Hepatocyte (in vitro differentiated cells): ENCODE measurements around the gene ADGRL3. TPM values are rescaled to one million over a fixed set of nuclear protein-coding genes. Genes with fewer than 3 reads are reported as not detected.

Experiments
- DNase-seq: peaks from one replicate; pipeline ENCODE4 v3.0.0-alpha.2; 2016; ENCODE audit warnings: low spot score
- H2AFZ ChIP-seq: fragments of 200-600 bp; sonication (generic); 2 replicates; pipeline ENCODE4 v1.6.0; 2016; ENCODE audit warnings: antibody characterized with exemption, mild to moderate bottlenecking
- H3K27ac ChIP-seq: fragments of 200-600 bp; sonication (generic); 2 replicates; pipeline ENCODE4 v1.5.1; 2016; ENCODE audit warnings: mild to moderate bottlenecking
- H3K27me3 ChIP-seq: fragments of 200-600 bp; sonication (generic); 2 replicates; pipeline ENCODE4 v1.6.1; 2016
- H3K36me3 ChIP-seq: fragments of 200-600 bp; sonication (generic); replicated peaks from 2 replicates; pipeline ENCODE4 v1.5.1; 2016; ENCODE audit warnings: low read depth; ENCODE audit not compliant: insufficient read depth
- H3K4me1 ChIP-seq: fragments of 200-600 bp; sonication (generic); 2 replicates; pipeline ENCODE4 v1.5.1; 2016; ENCODE audit warnings: mild to moderate bottlenecking, moderate library complexity; ENCODE audit not compliant: insufficient read depth
- H3K4me2 ChIP-seq: fragments of 200-600 bp; sonication (generic); 2 replicates; pipeline ENCODE4 v1.6.0; 2016
- H3K4me3 ChIP-seq: fragments of 200-600 bp; sonication (generic); 2 replicates; pipeline ENCODE4 v1.5.1; 2016; ENCODE audit warnings: mild to moderate bottlenecking
- H3K79me2 ChIP-seq: fragments of 200-600 bp; sonication (generic); 2 replicates; pipeline ENCODE4 v1.6.0; 2017; ENCODE audit warnings: mild to moderate bottlenecking
- H3K9me2 ChIP-seq: fragments of 200-600 bp; sonication (generic); replicated peaks from 2 replicates; pipeline ENCODE4 v1.6.0; 2017; ENCODE audit warnings: mild to moderate bottlenecking; ENCODE audit not compliant: insufficient read depth
- H3K9me3 ChIP-seq: fragments of 200-600 bp; sonication (generic); 2 replicates; pipeline ENCODE4 v1.5.1; 2016; ENCODE audit warnings: low read depth, mild to moderate bottlenecking
- H4K20me1 ChIP-seq: fragments of 200-600 bp; sonication (generic); 2 replicates; pipeline ENCODE4 v1.6.0; 2016; ENCODE audit warnings: mild to moderate bottlenecking; ENCODE audit not compliant: insufficient read depth, poor library complexity, severe bottlenecking
- EZH2 ChIP-seq: fragments of 200-600 bp; sonication (generic); IDR thresholded peaks from 2 replicates; pipeline ENCODE4 v1.6.1; 2016; ENCODE audit warnings: antibody characterized with exemption, mild to moderate bottlenecking, borderline replicate concordance
- EZH2phosphoT487 ChIP-seq: fragments of 200-600 bp; sonication (generic); IDR thresholded peaks from one replicate; pipeline ENCODE4 v1.6.1; 2018; ENCODE audit warnings: antibody characterized with exemption, mild to moderate bottlenecking, low read depth, moderate library complexity; ENCODE audit not compliant: unreplicated experiment, severe bottlenecking
- WGBS: methylation state at CpG from one replicate; pipeline ENCODE4 v1.1.6; 2016; ENCODE audit warnings: low lambda C conversion rate; ENCODE audit errors: missing lambda C conversion rate; 5-methylcytosine and 5-hydroxymethylcytosine counted together
- polyA plus RNA-seq: library from polyadenylated mRNA; unstranded; fragments of >200 nt; fragmentation: Nextera tagmentation; extraction: Ambion mirVana; gene quantifications from 2 replicates; pipeline ENCODE4 v1.2.1, GENCODE V29; 2016
- total RNA-seq: library from RNA; depleted of rRNA; stranded (reverse); fragments of >200 nt; gene quantifications from 2 replicates; pipeline ENCODE4 v1.2.3, GENCODE V29; 2014
- TF ChIP-seq, protein P1 (sequence below): fragments of 200-600 bp; sonication (generic); IDR thresholded peaks from 2 replicates; pipeline ENCODE4 v1.5.1; 2016; ENCODE audit warnings: antibody characterized with exemption, mild to moderate bottlenecking; ENCODE audit not compliant: poor library complexity

Gene ADGRL3
- total and polyA plus RNA-seq, 2 experiments from 2014 or later, result 4.4 to 21.2 TPM

DNA sequence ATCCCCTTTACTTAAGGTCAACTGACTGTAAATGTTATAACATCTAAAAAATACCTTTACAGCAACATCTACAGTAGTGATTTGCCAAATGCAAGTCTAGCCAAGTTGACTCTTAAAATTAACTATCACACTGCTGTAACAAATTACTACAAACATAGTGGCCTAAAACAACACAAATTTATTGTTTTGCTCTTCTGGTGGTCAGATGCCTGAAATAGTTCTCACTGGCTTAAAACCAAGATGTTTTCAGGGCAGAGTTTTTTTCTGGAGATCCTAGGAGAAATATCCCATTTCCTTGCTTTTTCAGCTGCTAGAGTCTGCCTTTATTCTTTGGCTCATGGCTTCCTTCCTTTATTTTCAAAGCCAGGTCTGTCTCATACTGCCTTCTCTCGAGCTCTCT lies 120.5 kb downstream of the ADGRL3 start:
- H3K36me3 ChIP-seq, result no peaks in the 10 kb centered on the region
- no peak for DNase-seq
- H3K4me2 ChIP-seq, result no peak overlapping the region
- no peaks in the 10 kb centered on the region for H3K79me2 ChIP-seq
- TF ChIP-seq, protein P1, sequence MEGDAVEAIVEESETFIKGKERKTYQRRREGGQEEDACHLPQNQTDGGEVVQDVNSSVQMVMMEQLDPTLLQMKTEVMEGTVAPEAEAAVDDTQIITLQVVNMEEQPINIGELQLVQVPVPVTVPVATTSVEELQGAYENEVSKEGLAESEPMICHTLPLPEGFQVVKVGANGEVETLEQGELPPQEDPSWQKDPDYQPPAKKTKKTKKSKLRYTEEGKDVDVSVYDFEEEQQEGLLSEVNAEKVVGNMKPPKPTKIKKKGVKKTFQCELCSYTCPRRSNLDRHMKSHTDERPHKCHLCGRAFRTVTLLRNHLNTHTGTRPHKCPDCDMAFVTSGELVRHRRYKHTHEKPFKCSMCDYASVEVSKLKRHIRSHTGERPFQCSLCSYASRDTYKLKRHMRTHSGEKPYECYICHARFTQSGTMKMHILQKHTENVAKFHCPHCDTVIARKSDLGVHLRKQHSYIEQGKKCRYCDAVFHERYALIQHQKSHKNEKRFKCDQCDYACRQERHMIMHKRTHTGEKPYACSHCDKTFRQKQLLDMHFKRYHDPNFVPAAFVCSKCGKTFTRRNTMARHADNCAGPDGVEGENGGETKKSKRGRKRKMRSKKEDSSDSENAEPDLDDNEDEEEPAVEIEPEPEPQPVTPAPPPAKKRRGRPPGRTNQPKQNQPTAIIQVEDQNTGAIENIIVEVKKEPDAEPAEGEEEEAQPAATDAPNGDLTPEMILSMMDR, result no peak
- no peak for TF ChIP-seq EZH2
- no peak for TF ChIP-seq EZH2phosphoT487
- no peak overlapping the region for H3K27ac ChIP-seq
- no peak overlapping the region for H3K4me3 ChIP-seq
- H3K4me1 ChIP-seq, result no peaks in the 10 kb centered on the region
- H3K27me3 ChIP-seq, result no peaks in the 10 kb centered on the region
- no peak overlapping the region for H2AFZ ChIP-seq
- no peaks in the 10 kb centered on the region for H3K9me3 ChIP-seq
- H3K9me2 ChIP-seq, result no peaks in the 10 kb centered on the region
- no peaks in the 10 kb centered on the region for H4K20me1 ChIP-seq
- 90% methylated on average over 1 of the region's 1 CpG for WGBS

DNA sequence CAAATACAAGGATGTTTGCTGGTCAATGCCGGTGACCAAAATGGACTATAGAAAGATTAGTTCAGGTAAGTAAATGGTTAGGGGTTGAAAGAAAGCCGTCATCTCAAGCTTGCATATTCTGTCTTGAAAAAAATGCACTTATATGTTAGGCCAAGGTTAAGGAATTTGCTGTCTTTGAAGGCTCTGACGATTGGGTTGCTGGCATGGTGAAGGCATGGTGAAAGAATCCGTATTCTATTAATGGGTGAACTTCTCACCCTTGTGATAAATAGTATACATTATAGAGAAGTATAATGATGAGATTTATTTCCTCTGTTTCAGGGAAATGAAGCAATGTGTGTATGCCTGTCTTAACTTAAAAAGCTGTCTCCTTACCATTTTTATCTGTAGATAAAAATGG lies 132.6 kb downstream of the ADGRL3 start:
- H3K79me2 ChIP-seq, result no peaks in the 10 kb centered on the region
- no peaks in the 10 kb centered on the region for H3K27me3 ChIP-seq
- H3K36me3 ChIP-seq, result no peaks in the 10 kb centered on the region
- H2AFZ ChIP-seq, result no peak overlapping the region
- no peak overlapping the region for H3K4me2 ChIP-seq
- H4K20me1 ChIP-seq, result no peaks in the 10 kb centered on the region
- no peaks in the 10 kb centered on the region for H3K9me3 ChIP-seq
- H3K9me2 ChIP-seq, result no peaks in the 10 kb centered on the region
- WGBS, result 67% methylated on average over 4 of the region's 4 CpGs
- no peak overlapping the region for H3K4me3 ChIP-seq
- no peaks in the 10 kb centered on the region for H3K4me1 ChIP-seq
- DNase-seq, result no peak
- TF ChIP-seq EZH2 (no peak), EZH2phosphoT487 (no peak)
- TF ChIP-seq, protein P1, result no peak
- H3K27ac ChIP-seq, result no peak overlapping the region

DNA sequence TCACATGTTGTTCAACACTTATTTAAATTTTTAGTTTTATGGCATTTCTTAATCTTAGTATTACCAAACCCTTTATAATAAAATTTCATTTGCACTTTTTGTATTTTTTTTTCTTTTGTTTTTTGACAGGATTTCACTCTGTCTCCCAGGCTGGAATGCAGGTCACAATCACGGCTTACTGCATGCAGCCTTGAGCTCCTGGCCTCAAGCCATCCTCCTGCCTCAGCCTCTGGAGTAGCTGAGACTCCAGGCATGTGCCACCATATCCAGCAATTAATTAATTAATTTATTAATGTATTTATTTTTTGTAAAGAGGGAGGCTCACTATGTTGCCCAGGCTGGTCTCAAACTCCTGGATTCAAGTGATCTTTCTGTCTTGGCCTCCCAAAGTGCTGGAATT lies 133.4 kb downstream of the ADGRL3 start:
- H3K27me3 ChIP-seq, result no peaks in the 10 kb centered on the region
- H3K79me2 ChIP-seq, result no peaks in the 10 kb centered on the region
- H3K36me3 ChIP-seq, result no peaks in the 10 kb centered on the region
- no peaks in the 10 kb centered on the region for H3K4me1 ChIP-seq
- no peak overlapping the region for H3K4me2 ChIP-seq
- H2AFZ ChIP-seq, result no peak overlapping the region
- H3K9me3 ChIP-seq, result no peaks in the 10 kb centered on the region
- 88% methylated on average over 1 of the region's 1 CpG for WGBS
- no peak overlapping the region for H3K4me3 ChIP-seq
- no peaks in the 10 kb centered on the region for H3K9me2 ChIP-seq
- no peak for DNase-seq
- TF ChIP-seq, protein P1, result no peak
- no peak for TF ChIP-seq EZH2phosphoT487
- no peak for TF ChIP-seq EZH2
- H4K20me1 ChIP-seq, result no peaks in the 10 kb centered on the region
- no peak overlapping the region for H3K27ac ChIP-seq

DNA sequence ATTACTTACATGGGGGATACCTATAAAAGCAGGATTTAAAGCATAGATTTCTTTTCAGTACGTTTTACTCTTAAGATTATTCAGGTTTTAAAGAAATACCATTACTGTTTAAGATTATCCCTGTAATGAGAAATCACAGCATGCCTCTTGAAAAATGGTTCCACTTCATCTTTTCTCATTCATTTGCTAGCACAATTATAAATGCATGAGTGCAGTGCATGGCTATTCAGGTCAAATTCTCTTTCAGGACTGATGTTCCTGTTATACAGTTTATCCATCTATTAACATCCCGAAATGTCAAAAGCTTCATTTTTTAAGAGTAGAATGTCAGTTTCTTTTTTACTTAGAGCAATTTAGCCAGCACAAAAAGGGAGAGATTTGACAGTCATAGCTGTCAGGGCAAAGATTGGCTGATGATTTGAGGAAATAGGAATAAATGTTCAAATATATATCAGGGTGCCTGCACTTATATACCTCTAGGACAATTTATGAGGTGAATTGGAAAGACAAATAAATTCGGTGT lies 135.2 kb downstream of the ADGRL3 start:
- Histone ChIP-seq H3K4me3 (no peak overlapping the region), H3K27me3 (no peaks in the 10 kb centered on the region), H3K9me2 (no peaks in the 10 kb centered on the region), H3K4me1 (no peaks in the 10 kb centered on the region), H3K27ac (no peak overlapping the region), H3K9me3 (no peaks in the 10 kb centered on the region), H3K36me3 (no peaks in the 10 kb centered on the region), H3K79me2 (no peaks in the 10 kb centered on the region), H4K20me1 (no peaks in the 10 kb centered on the region), H3K4me2 (no peak overlapping the region), H2AFZ (no peak overlapping the region)
- no peak for DNase-seq
- 71% methylated on average over 3 of the region's 3 CpGs for WGBS
- TF ChIP-seq, protein P1, result no peak
- TF ChIP-seq EZH2phosphoT487 (no peak), EZH2 (no peak)
